GM10847 (cell line): Measurements from ENCODE around the gene BCHE.

Source experiments
- POLR2A ChIP-seq: IDR thresholded peaks from 2 replicates; pipeline ENCODE4 v1.6.1; 2011; ENCODE audit not compliant: insufficient read length; ENCODE audit errors: extremely low read depth

The BCHE gene

DNA sequence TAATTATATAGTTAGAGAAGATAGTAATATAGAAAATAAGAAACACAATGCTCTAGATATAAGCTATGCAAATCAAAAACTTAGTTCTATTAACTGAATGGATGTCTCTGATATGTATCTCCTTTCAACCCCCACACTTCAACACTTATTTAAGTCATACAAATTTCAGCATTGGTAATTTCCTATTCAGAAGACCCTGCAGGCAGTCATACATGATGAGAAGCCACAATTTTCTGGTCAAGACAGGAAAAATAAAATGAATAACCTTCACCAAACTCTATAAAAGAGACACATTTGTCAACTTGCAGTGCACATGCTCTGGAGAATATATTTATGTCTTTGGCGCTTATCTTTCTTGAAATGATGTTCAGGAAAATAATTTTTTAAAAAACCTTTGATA, 578 bp upstream of the BCHE start:
- TF ChIP-seq POLR2A = no peak

DNA sequence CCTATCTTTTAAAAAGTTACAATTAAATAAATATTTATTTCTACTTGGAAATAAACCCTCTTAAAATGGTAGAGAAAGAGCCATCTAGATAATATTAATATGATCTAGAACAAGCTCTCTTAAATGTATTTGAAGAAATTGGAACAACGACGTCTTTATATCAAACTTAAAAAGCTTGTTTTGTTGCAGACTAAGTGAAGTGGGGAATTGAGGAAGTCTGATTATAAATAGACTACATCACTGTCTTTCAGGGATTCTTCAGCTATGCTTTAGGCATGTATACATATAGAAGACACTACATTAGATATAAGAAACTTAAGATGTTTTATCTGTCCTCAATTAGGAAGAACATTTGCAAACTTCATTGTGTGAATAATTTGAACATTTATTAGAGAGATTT, 1.8 kb downstream of the BCHE start:
- no peak for TF ChIP-seq POLR2A

DNA sequence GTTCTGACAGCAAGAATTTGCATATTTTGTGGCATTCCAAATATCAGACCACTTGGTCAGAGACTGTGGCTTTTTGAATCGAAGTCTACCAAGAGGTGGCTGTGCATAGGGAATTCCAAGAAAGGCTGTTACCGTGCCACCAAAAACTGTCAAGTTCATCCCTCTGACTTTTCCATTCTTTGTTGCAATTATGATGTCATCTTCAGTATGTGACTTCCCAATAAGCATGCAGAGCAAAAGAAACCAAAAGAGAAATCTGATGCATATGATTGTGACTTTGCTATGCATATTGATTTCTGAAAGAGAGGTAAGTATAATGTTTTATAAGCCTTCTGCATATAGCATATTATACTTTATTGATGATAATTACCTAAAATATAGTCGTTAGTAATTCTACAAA, 6.5 kb downstream of the BCHE start:
- TF ChIP-seq POLR2A = no peak

DNA sequence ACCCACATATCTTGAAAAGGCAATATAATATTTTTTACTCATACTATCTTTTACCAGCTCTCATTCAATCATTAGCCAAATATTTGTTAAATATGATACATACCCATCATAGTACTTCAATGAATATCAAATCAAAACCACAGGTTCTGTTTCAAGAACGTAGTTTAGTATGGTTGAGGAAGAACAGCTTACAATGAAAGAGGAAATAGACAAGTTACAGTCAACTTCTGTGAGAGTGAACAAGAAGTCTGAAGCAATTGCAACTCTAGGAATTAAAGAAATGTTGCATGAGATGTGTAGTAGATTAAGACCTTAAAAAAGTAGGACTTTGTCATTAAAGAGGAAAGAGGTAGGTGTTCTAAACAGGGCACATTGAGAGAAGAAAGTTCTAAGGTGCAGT, 9.3 kb downstream of the BCHE start:
- no peak for TF ChIP-seq POLR2A

DNA sequence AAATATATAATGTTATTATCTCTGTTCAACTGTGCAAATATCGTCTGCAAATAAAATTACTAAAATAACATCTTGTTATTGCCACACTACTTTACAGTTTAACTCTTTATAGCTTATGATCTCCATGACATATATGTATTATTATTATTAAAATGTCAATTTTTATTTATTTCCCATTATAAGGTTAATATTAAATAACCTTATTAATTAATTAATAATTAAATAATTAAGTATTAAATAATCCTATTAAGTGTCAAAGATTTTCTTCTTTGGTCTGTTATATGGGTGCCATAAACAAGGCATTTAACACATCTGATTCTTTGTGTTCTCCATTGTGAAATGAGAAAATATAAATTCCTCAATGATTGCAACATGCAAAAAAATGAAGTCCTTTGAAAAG, 10.0 kb downstream of the BCHE start:
- TF ChIP-seq POLR2A = no peak

DNA sequence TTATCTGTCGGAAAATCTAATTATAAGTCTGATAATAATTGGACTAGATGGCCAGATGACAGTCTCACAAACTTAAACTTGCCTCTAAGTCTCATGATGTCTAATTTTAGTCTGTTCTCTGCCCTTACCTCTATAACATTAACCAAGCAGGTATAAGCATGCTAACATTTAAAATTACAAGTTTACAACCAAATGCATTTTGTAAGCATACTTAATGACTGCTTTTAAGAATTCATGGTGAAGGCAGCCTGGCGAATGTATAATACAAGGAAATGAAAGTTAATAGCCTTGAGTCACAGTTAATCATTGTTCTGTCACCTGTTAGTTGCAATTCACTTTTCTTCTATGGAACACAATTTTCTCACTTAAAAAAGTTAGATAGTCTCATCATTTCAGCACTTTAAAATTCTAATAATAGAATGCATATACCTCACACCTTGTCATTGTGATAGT, 16.5 kb downstream of the BCHE start:
- TF ChIP-seq POLR2A = no peak

DNA sequence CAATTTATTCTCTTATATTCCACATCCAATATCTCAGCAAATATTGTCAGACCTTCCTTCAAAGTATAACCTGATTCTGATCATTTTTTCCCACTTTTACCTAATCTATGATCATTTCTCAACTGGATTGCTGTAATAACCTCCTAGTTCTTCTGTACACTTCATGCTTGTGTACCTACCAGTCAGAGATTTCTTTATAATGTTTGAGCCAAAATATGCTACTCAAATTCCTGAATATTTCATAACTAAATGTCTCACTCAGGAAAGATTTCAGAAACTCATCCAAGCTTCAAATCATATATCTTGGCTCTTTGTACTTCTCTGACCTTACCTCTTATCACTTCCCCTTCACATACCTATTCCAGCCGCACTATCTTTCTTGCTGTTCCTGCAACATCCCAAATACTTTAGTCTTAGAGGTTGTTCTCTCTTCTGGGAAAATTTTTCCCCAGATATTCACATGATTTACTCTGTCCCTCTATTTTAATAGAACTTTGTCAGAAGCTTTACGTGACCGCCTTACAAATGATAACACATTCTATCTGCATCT, 20.0 kb downstream of the BCHE start:
- TF ChIP-seq POLR2A = no peak

DNA sequence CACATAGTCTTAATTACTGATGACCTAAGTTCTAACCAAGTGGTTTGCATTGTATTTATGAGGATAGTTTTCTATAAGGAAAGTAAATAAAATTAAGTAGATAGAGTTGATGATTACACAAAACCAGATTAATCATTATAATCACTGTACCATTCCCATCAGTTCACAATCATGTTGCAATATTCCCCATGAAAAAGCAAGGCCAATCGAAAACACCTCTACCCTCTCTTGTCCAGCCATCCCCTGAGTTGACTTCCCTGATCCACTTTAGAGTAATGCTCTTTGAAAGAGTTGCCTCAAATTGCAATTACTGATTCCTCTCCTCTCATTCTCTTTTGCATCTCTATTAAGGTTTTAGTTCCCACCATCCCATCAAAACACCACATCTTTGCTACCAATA, 21.0 kb downstream of the BCHE start:
- TF ChIP-seq POLR2A = no peak

DNA sequence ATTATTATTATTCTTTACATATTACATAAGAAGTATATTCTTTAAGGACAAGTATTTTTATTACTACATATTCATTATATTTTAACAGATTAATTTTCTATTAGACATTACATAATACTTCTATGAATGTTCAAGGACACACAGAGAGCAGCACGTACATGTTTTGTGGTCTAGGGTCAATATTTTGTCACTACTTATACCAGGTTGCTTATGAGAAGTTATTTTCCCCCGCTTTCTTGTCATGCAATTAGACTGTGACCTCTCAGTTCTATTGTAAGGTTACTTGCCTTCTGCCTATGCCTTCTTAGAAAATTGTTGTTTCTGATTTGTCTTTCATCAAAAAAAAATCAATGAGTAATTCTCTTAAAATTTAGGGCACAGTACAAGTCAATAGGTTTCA, 21.5 kb downstream of the BCHE start:
- TF ChIP-seq POLR2A = no peak

DNA sequence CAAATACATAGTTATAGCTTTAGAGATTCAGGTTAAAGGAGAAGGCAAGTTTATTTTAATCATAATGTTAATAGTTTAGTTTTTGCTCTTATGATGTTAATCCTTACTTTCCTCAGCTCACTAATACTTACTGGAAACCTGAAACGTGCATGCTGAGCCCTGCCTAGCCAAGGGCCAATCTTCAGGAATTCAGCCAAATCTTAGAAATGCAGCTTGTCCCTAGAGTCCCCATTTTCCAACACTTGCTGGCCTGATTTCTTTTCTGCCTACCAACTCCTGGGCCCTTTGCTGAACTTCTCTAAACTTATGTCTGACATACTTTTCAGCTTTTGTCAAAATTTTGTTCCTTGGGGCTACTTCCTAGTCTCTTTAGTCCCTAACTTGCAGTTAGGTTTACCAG, 22.8 kb downstream of the BCHE start:
- TF ChIP-seq POLR2A = no peak

DNA sequence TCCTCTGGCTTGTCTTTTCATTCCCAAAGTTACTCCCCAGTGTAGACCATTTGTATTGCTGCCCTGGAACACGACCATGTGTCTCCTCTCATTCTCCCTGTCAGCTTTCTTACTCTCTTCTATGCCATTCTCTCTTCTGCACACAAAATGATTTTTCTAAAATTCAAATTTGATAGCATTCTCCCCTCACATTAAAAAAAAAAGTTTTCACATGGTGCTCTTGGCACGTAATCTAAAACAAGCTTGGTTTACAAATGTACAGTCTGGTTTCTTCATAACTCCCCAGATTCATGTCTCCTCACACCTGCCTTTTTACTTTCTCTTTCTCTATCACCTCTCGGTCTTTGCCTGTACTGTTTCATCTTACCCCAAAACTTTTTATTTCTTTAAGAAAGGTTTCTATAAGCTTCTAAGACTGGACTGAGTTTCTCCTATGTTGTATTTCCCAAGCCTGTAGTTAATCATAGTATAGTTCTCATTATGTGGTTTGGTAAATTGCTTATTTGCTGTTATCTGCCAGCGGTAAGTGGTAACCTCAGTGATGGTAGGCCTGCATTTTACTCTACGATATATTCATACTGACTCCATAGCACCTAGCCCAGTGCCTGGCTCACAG, 31.2 kb downstream of the BCHE start:
- no peak for TF ChIP-seq POLR2A

DNA sequence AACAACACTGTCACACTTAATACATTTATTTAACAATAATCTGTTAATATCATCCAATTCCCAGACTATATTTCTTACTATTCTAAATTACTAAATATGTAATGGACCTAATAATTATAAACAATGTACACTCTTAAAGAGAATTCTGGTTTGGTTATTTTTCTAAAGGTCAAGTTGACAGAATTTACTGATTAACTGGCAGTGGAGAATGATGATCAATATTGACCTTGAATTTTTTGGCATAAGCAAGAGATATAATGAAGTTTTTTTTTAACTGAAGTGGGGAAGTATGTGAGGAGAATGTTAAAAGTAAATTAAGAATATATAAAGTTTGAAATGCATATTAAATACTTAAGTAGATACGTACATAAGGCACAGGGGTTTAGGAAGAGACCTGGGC, 33.8 kb downstream of the BCHE start:
- TF ChIP-seq POLR2A = no peak

DNA sequence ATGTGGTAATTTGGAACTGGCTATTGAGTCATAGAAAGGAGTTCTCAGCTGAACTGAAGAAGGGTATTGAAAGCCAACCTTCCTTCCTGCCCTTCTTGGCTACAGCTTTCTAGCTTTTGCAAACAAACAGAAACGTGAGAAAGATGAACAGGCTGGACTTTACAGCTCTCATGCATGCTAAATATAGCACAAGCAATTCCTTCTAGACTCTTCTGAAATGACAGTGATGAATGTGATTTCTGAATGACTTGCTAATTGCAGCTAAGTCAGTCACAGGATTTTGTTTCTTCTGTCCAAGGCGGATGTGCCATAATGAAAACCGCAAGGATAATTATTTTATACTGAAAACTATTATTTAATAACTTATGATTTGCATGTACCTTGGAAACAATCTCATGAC, 36.3 kb downstream of the BCHE start:
- no peak for TF ChIP-seq POLR2A

DNA sequence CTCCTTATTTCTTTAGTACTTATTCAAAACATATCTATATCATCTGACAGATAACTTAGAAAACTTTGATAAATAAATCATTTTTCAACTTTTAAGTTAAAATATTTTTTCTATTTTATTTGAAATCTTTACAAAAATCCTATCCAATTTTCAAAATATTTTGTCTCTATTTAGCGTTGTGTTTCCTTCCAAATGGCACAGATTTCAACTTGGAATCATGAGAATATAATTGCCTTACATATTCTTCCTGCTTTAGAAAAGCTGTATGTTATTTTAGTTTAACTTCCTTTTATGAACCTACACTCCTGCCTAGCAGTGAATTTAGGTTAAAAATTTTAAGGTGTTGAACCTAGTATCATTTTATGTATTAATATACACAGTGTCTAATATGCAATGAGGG, 38.2 kb downstream of the BCHE start:
- TF ChIP-seq POLR2A = no peak

DNA sequence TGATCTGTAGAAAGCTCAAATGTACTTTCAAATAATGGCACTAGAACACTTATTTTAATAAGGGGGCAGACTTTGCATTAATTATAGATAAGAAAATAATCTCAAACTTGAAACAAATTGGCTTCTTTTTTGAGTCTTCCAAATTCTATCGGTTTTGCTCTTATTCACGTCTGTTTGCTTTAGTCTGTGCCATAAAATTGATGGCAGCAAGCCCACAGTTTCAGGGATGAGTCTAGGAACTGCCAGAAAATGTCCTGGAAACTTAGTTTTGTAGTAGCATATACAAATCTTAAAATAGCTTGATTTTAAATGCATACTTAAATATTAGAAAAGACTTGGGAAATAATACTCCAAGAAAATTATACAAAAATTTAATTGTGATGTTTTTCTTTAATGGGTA, 39.7 kb downstream of the BCHE start:
- TF ChIP-seq POLR2A = no peak

DNA sequence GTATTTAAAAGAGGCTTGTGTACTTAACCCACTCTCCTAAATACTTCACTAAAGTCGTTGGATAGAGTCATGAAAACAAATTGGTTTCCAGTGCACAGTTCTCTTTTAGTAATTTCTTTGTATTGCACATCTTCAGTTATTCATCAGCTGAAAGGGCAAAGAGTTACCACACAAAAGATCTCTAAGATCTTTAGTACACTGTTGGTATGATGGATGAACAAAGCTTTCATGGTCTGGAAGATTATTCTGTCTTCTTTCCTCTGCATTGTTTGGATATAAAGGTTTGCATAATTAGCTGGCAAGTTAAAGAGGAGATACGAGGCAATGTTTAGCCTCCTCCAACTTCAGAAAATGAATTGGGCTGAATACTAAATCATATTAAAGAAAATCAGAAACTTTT, 40.5 kb downstream of the BCHE start:
- TF ChIP-seq POLR2A = no peak

DNA sequence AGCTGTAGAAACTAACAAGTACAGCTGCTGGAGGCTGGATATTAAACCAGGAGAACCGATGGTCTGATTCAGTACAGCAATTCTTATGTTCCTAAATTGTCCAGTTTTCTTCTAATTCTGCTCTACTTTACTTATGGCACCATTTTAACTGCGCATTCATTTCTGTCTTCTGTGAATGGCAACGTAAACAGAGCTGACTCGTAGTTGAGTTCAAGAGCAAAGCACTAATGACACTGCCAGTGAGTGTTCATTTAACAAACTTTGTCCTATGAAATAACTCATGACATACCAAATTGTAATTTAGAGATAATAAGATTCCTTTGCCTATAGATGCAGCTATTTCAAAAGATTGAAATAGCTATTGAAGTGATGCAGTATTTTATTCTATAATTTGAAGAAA, 48.7 kb downstream of the BCHE start:
- no peak for TF ChIP-seq POLR2A
